IPS DF 19.7 (cell line): ENCODE results near the gene ACTR3C.
"Not testable (repeated sequence)": the region's sequence is repeated elsewhere in the genome, so short reads cannot be mapped to it uniquely, and the experiment has no call there.

ENCODE experiments used
- DNase-seq: peaks from one replicate; pipeline ENCODE4 v3.0.0-alpha.2; 2013; ENCODE audit warnings: low read depth, low spot score

ACTR3C gene

DNA sequence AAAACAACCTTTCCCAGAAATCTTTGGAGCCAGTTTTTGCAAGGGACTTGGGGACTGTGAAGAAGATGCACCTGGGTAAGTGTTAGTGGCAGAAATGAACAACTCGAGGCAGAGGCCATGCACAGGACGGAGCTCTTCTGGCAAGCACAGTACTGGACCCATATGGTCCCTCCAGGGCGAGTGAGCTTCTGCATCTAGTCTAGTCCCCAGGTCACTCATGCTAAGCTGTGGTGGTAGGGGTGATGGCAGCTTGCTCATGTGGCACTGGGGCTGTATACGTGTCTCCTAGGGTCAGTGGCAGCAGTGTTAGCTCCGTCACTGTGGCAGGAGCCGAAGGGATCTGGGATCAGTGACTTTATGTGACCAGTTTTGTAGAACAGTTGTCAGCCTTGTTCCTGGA, 9.5 kb downstream of the ACTR3C start:
- DNase-seq: no peak

DNA sequence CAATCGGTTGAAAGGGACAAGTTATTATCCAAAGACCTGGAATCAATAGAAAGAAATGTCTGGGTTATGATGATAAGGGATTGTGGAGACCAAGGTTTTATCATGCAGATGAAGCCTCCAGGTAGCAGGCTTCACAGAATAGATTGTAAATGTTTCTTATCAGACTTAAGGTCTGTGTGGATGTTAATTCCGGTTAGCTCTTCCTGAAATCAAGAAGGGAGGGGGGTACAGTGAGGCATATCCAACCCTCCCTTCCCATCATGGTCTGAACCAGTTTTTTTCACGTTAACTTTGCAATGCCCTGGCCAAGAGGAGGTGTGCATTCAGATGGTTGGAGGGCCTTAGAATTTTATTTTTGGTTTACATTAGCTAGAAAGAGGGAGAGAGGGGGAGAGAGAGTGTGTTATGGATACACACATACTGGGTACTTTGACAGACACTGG, 10.0 kb downstream of the ACTR3C start:
- DNase-seq: no peak

DNA sequence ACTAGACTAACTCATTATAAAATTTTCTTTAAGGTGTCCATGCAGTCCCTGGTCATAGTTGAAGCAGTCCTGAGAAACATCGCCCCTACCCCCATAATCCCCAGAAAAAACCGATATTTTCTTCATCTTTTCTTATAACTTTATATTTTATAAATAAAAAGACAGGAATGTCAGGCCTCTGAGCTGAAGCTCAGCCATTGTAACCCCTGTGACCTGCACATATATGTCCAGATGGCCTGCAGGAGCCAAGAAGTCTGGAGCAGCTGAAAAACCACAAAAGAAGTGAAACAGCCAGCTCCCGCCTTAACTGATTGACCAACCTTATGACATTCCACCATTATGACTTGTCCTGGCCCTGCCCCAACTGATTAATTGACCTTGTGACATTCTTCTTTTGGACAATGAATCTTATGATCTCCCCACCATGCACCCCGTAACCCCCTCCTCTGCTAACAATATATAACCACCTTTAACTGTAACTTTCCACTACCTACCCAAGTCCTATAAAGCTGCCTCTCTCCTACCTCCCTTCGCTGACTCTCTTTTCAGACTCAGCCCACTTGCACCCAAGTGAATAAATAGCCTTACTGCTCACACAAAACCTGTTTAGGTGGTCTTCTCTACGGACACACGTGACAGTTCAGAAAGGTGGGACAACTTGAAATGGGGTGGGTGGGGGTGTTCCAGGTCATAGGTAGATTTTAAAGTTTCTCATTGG, 10.5 kb downstream of the ACTR3C start:
- not testable (repeated sequence) for DNase-seq

- no peak for DNase-seq
Measured at GRCh38 chr7:150311711-150312110, 11.6 kb downstream of the ACTR3C start.

DNA sequence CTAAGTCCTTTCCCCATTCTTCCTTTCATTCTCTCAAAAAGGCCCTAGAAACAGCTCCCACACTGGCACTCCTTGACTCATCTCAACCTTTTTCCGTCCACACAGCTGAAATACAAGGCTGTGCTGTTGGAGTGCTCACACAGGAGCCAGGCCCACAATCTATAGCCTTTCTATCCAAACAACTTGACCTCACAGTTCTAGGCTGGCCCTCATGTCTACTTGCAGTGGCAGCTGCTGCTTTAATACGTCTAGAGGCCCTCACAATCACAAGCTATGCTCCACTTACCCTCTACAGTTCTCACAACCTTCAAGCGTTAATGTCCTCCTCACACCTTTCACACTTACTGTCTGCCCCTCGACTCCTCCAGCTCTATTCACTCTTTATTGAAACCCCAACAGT, 12.2 kb downstream of the ACTR3C start:
- no peak for DNase-seq

DNA sequence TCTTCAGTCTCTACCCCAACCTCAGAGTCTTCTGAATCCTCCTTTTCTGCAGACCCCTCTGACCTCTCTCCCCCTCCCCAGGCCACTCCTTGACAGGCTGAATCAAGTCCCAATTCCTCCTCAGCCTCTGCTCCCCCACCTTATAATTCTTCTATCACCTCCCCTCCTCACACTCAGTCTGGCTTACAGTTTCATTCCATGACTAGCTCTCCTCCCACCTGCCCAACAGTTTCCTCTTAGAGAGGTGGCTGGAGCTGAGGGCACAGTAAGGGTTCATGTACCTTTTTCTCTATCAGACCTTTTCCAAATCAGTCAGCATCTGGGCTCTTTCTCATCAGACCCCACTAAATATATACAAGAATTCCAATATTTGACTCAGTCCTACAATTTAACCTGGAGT, 14.8 kb downstream of the ACTR3C start:
- DNase-seq: no peak

DNA sequence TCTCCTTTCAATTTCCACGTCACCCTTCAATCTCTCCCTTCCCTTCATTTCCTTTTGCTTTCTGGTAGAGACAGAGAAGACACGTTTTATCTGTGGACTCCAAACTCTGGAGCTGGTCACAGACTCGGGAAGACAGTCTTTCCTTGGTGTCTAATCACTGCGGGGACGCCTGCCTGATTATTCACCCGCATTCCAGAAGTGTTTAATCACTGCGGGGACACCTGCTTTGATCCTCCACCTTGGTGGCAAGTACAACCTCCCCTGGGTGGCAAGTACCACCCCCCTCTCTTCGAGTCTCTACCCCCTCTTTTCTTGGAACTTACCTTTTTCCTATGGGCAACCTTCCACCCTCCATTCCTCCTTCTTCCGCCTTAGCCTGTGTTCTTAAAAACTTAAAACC, 15.4 kb downstream of the ACTR3C start:
- DNase-seq: no peak

DNA sequence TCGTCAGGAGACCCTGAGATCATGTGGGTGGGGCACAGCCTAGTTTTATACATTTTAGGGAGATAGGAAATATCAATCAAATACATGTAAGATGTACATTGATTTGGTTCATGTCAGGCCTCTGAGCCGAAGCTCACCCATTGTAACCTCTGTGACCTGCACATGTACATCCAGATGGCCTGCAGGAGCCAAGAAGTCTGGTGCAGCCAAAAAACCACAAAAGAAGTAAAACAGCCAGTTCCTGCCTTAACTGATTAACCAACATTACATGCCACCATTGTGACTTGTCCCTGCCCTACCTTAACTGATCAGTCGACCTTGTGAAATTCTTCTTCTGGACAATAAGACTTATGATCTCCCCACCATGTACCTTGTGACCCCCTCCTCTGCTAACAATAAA, 16.2 kb downstream of the ACTR3C start:
- no peak for DNase-seq

DNA sequence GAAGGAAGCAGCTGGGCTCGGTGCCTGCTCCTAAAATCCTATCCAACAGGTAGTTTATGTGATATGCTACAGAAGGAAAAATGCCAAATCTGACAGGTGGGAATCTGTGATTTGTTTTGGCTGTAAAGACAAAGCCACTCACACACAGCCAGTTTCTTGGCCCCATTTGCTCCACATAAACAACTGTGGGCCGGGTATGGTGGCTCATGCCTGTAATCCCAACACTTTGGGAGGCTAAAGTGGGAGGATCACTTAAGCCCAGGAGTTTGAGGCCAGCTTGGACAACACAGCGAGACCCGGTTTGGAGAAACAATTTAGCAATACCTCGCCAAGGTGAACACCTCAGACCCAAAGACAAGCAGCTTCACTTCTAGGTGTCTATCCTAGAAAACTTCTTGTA, 17.0 kb downstream of the ACTR3C start:
- not testable (repeated sequence) for DNase-seq

GRCh38 chr7:150305903-150306284, 17.5 kb downstream of the ACTR3C start:
- DNase-seq: not testable (repeated sequence)

DNA sequence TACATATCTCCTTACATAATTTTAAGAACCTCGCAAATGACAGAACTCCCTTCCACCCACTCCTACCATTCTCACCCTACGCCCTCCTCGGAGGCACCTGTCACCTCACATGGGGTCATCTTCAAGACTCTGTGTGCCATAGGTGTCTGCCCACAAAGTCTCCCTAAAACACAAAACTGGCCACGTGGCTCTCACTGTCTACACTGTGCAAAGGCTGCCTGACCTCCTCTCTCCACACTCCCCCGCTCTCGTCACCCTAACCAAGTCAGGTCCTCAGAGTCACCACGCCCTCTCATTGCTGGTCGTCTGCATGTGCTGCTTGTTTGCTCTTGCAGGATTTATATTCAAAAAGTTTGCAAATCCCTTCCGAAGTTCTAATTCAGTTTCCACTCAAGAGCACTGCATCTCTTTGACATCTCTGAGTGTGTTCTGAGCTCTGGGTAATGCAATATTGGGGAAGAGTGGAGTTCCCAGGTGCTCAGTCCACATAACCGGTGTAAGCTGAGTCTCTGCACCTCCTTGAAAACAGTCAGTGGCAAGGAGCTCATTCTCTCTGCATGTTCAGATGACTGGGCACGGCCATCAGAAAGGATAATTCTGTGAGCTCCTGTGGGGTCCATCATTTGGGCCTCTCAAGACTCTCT, 18.0 kb downstream of the ACTR3C start:
- DNase-seq: not testable (repeated sequence)

GRCh38 chr7:150304499-150305258, 18.7 kb downstream of the ACTR3C start:
- not testable (repeated sequence) for DNase-seq

DNA sequence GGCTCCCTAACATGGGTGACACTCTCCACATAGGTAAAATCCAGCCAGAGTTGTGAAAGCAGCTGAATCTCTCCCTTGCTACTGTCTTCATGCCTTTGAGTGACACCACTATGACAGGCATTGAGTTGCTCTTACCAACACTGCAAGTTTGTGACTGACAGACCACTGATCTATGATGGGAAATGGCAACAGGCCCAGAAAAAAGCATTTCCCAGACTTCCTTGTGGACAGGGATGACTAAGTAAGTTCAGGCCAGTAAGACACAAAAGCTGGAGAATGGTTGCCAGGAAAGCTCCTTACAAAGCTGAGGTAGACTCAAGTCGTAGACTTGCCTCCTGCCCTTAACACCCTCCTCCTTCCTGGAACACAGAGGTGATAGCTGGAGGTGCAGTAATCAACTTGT, 20.4 kb downstream of the ACTR3C start:
- DNase-seq: not testable (repeated sequence)

GRCh38 chr7:150297978-150298377, 25.4 kb downstream of the ACTR3C start:
- not testable (repeated sequence) for DNase-seq

DNA sequence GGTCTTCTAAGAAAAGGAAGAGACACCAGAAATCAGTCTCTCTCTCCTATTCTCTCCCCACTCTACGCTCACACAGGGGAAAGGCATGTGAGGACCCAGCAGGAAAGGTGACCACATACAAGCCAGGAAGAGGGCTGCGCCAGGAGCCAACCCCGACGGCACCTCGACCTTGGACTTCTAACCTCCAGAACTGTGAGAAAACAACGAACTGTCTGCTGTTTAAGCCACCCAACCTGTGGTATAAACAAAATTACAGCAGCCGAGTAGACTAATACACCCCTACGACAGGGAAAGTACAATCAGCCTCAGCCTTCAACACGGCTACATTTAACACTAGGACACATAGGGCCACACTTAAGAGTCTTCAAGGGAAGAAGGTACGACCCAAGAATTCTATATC, 26.5 kb downstream of the ACTR3C start:
- DNase-seq: not testable (repeated sequence)

GRCh38 chr7:150295614-150296013, 27.7 kb downstream of the ACTR3C start:
- not testable (repeated sequence) for DNase-seq

- not testable (repeated sequence) for DNase-seq
Measured at GRCh38 chr7:150295027-150295426, 28.3 kb downstream of the ACTR3C start.

DNA sequence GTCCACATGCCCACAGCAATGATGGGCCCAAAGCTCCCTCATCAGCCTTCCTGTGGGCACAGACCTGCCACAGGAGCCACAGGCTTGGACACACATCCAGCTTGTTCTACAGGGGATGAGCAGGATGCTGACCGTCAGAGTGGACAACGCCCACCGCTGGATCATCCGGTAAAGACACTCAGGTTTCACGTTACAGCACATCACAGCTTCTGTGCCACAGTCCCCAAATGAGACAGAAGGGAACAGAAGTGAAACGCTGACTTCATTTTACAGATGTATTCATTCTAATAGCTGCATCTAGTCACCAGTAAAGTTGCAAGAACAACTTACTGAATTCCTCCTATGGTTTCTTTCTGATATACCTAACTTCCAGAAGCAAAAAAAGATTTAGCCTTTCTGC, 33.0 kb downstream of the ACTR3C start:
- DNase-seq: not testable (repeated sequence)

DNA sequence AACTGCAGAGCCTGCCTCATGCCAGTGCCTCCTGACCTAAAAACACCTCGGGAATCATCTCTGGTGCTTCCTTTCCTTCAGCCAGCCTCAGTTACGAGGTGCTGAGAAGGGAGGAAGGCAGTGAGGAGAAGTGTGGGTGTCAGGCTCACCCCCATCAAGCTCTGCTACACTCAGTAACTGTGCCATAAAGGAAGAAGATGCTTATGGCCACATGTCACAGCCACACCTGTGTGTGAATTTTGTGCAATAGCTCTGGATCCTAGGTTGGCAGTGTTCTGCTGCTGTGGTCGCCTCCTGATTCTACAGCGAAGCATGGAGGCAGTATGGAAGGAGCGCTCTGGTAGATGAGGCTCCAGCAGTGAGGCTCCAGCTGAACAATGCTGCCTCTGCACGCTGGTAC, 34.5 kb downstream of the ACTR3C start:
- not testable (repeated sequence) for DNase-seq

GRCh38 chr7:150287815-150288214, 35.5 kb downstream of the ACTR3C start:
- DNase-seq: not testable (repeated sequence)

- DNase-seq: not testable (repeated sequence)
Measured at GRCh38 chr7:150285849-150286754, 37.2 kb downstream of the ACTR3C start.
